Aorta (tissue), 5 donors: Measurements from ENCODE around the gene DDX49. TPM values are rescaled to one million over a fixed set of nuclear protein-coding genes. Genes with fewer than 3 reads are reported as not detected.
"Not testable (repeated sequence)": the region's sequence is repeated elsewhere in the genome, so short reads cannot be mapped to it uniquely, and the experiment has no call there.

ENCODE experiments used
- ATAC-seq: fragments of 200-7000 bp; cut with Tn5 transposase; one replicate; pipeline ENCODE4 v1.9.1; 2022; ENCODE audit warnings: moderate library complexity; ENCODE audit not compliant: low FRiP score
- DNase-seq, 2 donors: peaks; one replicate each; pipeline ENCODE4 v3.0.0-alpha.2; 2020
- H3K27ac ChIP-seq, 2 donors: one replicate each; pipeline ENCODE4 v1.5.1; 2013; ENCODE audit warnings: low read length in 2 of 2, mild to moderate bottlenecking in 2 of 2, moderate library complexity in 2 of 2, control low read depth in 1 of 2, inconsistent platforms in 1 of 2, low read depth in 1 of 2
- H3K27me3 ChIP-seq, 2 donors: one replicate each; pipeline ENCODE4 v1.6.1; 2013; ENCODE audit warnings: control low read depth in 1 of 2, low read length in 1 of 2, mild to moderate bottlenecking in 1 of 2, moderate library complexity in 1 of 2; ENCODE audit not compliant: insufficient read depth in 2 of 2, control insufficient read depth in 1 of 2
- H3K36me3 ChIP-seq, 2 donors: one replicate each; pipeline ENCODE4 v1.6.1; 2013; ENCODE audit warnings: control low read depth in 1 of 2, low read length in 1 of 2, mild to moderate bottlenecking in 1 of 2; ENCODE audit not compliant: insufficient read depth in 2 of 2, control insufficient read depth in 1 of 2
- H3K4me1 ChIP-seq, 2 donors: one replicate each; pipeline ENCODE4 v1.6.1; 2013; ENCODE audit warnings: low read length in 2 of 2, control low read depth in 1 of 2, mild to moderate bottlenecking in 1 of 2, moderate library complexity in 1 of 2; ENCODE audit not compliant: insufficient read depth in 2 of 2, control insufficient read depth in 1 of 2
- H3K4me3 ChIP-seq, 2 donors: one replicate each; pipeline ENCODE4 v1.5.1; 2013; ENCODE audit warnings: low read length in 2 of 2, control low read depth in 1 of 2, mild to moderate bottlenecking in 1 of 2
- H3K9me3 ChIP-seq: one replicate; pipeline ENCODE4 v1.6.1; 2013; ENCODE audit warnings: mild to moderate bottlenecking, low read length; ENCODE audit not compliant: control insufficient read depth
- WGBS, 2 donors: extraction: QIAGEN DNeasy Blood & Tissue Kit; methylation state at CpG; one replicate each; pipeline ENCODE4 v1.1.7; 2013; 5-methylcytosine and 5-hydroxymethylcytosine counted together
- intact Hi-C, 2 donors: fragments of 100-400 bp; cut with DNase I; formaldehyde crosslinking; loops; one replicate each; pipeline versions ENCODE4 v1.14.2 to v1.15.0; 2022
- polyA plus RNA-seq, 2 donors: library from polyadenylated mRNA; stranded (reverse); fragments of 200-250 nt; gene quantifications; one replicate each; pipeline ENCODE4 v1.2.3, GENCODE V29; 2013
- total RNA-seq, 2 donors: library from RNA; stranded (reverse); fragmentation: NEBNext Ultra II Directional; extraction: Animal tissue kit (Norgen Biotek cat#: 25700); gene quantifications; one replicate each; pipeline ENCODE4 v1.2.1, GENCODE V29; 2021
- donor health status: healthy with polysubstance abuse.
- donor health status: Bipolar disorder and iron deficiency.
- donor health status: DM: no; HTN: no; CAD: no.
- donor health status: DM: no; HTN: no; CAD: no.
- donor health status: DM: yes; HTN: yes; CAD: no.

The DDX49 gene
- total and polyA plus RNA-seq, 4 donors: 25.0 to 51.4 (median 35.2) TPM

- no peaks in the 10 kb centered on the region for H3K9me3 ChIP-seq
- H3K4me1 ChIP-seq: no peaks in the 10 kb centered on the region
- 82 to 86% methylated on average over 19 to 20 of the region's 20 CpGs for WGBS, 2 donors
- peaks cover 0 to 2% of the 10 kb centered on the region in 2 donors for H3K36me3 ChIP-seq
- H3K27ac ChIP-seq: no peak overlapping the region
- H3K27me3 ChIP-seq: no peaks in the 10 kb centered on the region
- DNase-seq (peak; percentile 42 to 75), ATAC-seq (no peak)
- no peak overlapping the region for H3K4me3 ChIP-seq
- intact Hi-C loops: no loop called here
Observed at GRCh38 chr19:18899624-18900560, 19.6 kb upstream of the DDX49 start.

GRCh38 chr19:18900700-18901481, 18.6 kb upstream of the DDX49 start:
- H3K27me3 ChIP-seq: no peaks in the 10 kb centered on the region
- H3K4me1 ChIP-seq: no peaks in the 10 kb centered on the region
- DNase-seq: peak in 1 of 2 donors; percentile 71
- no peak for ATAC-seq
- intact Hi-C loops: no loop called here
- no peaks in the 10 kb centered on the region for H3K9me3 ChIP-seq
- 85 to 90% methylated on average over 17 of the region's 17 CpGs for WGBS, 2 donors
- no peak overlapping the region for H3K4me3 ChIP-seq
- H3K36me3 ChIP-seq: peaks cover 0 to 2% of the 10 kb centered on the region in 2 donors
- H3K27ac ChIP-seq: no peak overlapping the region

GRCh38 chr19:18901491-18901890, 18.0 kb upstream of the DDX49 start:
- intact Hi-C loops: no loop called here
- no peak overlapping the region for H3K27ac ChIP-seq
- peaks cover 0 to 2% of the 10 kb centered on the region in 2 donors for H3K36me3 ChIP-seq
- H3K4me1 ChIP-seq: no peaks in the 10 kb centered on the region
- WGBS, 2 donors: 85 to 93% methylated on average over 7 of the region's 7 CpGs
- H3K27me3 ChIP-seq: no peaks in the 10 kb centered on the region
- no peak overlapping the region for H3K4me3 ChIP-seq
- DNase-seq (no peak), ATAC-seq (no peak)
- no peaks in the 10 kb centered on the region for H3K9me3 ChIP-seq

GRCh38 chr19:18902519-18902918, 17.0 kb upstream of the DDX49 start:
- DNase-seq, H3K36me3 ChIP-seq, H3K27me3 ChIP-seq, H3K9me3 ChIP-seq, intact Hi-C loops, H3K4me3 ChIP-seq, H3K4me1 ChIP-seq, ATAC-seq, H3K27ac ChIP-seq: not testable (repeated sequence)
- WGBS, 2 donors: 95 to 98% methylated on average over 5 of the region's 5 CpGs

- Histone ChIP-seq H3K4me3 (no peak overlapping the region), H3K27me3 (no peaks in the 10 kb centered on the region), H3K9me3 (no peaks in the 10 kb centered on the region), H3K4me1 (no peaks in the 10 kb centered on the region), H3K27ac (no peak overlapping the region), H3K36me3 (peaks cover 0 to 2% of the 10 kb centered on the region in 2 donors)
- WGBS, 2 donors: 89 to 92% methylated on average over 29 of the region's 29 CpGs
- DNase-seq (peak in 1 of 2 donors; percentile 74), ATAC-seq (no peak)
- intact Hi-C loops: no loop called here
Observed at GRCh38 chr19:18903156-18904037, 16.1 kb upstream of the DDX49 start.

- H3K4me3 ChIP-seq: no peak overlapping the region
- 87 to 90% methylated on average over 24 to 25 of the region's 25 CpGs for WGBS, 2 donors
- H3K27me3 ChIP-seq: no peaks in the 10 kb centered on the region
- H3K4me1 ChIP-seq: no peaks in the 10 kb centered on the region
- H3K9me3 ChIP-seq: no peaks in the 10 kb centered on the region
- peak in 1 of 2 donors; percentile 67 for DNase-seq
- no peak overlapping the region for H3K27ac ChIP-seq
- ATAC-seq: no peak
- H3K36me3 ChIP-seq: peaks cover 0 to 2% of the 10 kb centered on the region in 2 donors
- intact Hi-C loops: no loop called here
Observed at GRCh38 chr19:18904334-18905057, 15.0 kb upstream of the DDX49 start.

GRCh38 chr19:18905058-18905456, 14.5 kb upstream of the DDX49 start:
- H3K4me3 ChIP-seq: no peak overlapping the region
- H3K27me3 ChIP-seq: no peaks in the 10 kb centered on the region
- H3K9me3 ChIP-seq: no peaks in the 10 kb centered on the region
- intact Hi-C loops: no loop called here
- DNase-seq (no peak), ATAC-seq (no peak)
- 88 to 95% methylated on average over 8 of the region's 8 CpGs for WGBS, 2 donors
- no peaks in the 10 kb centered on the region for H3K4me1 ChIP-seq
- peaks cover 0 to 2% of the 10 kb centered on the region in 2 donors for H3K36me3 ChIP-seq
- H3K27ac ChIP-seq: no peak overlapping the region
